IMR-90 (cell line): ENCODE data around the gene ATP8B2. TPM values are rescaled to one million over a fixed set of nuclear protein-coding genes. Genes with fewer than 3 reads are reported as not detected.

Experiments used
- ATAC-seq: fragments of 200-7000 bp; cut with Tn5 transposase; 2 replicates; pipeline ENCODE4 v1.9.1; 2020; ENCODE audit warnings: low read depth, mild to moderate bottlenecking, moderate library complexity
- BruUV-seq: library from RNA; stranded (reverse); fragments of 400-500 nt; replicated peaks from 2 replicates; lab custom pipeline; 2021; lab: Mats Ljungman, UMichigan
- CTCF ChIA-PET: fragments of 300-600 bp; formaldehyde crosslinking; extraction: SDS; loops from one replicate; lab custom pipeline; 2021; ENCODE audit warnings: antibody characterized with exemption; lab: Yijun Ruan, JAX
- POLR2A ChIA-PET: fragments of 300-600 bp; sonication (Branson Sonifier 250); formaldehyde crosslinking; loops from one replicate; lab custom pipeline; 2022; ENCODE audit warnings: antibody characterized with exemption; ENCODE audit not compliant: unreplicated experiment; lab: Charles Lee
- DNase-seq: peaks from one replicate; pipeline ENCODE4 v3.0.0; 2013
- H2AFZ ChIP-seq: replicated peaks from 2 replicates; pipeline ENCODE3; 2013; ENCODE audit warnings: low read length, mild to moderate bottlenecking; ENCODE audit not compliant: poor library complexity
- H2AK5ac ChIP-seq: 2 replicates; pipeline ENCODE4 v1.6.1; 2013; ENCODE audit warnings: low read depth, low read length, inconsistent platforms
- H2AK9ac ChIP-seq: replicated peaks from 2 replicates; pipeline ENCODE3; 2013; ENCODE audit warnings: mild to moderate bottlenecking, low read depth, low read length, moderate library complexity; ENCODE audit not compliant: poor library complexity
- H2BK120ac ChIP-seq: 2 replicates; pipeline ENCODE4 v1.6.1; 2013; ENCODE audit warnings: low read depth, low read length, inconsistent platforms
- H2BK15ac ChIP-seq: 3 replicates; pipeline ENCODE4 v1.6.1; 2013; ENCODE audit warnings: low read depth, low read length, inconsistent platforms
- H2BK20ac ChIP-seq: 2 replicates; pipeline ENCODE4 v1.6.1; 2013; ENCODE audit warnings: low read depth, mild to moderate bottlenecking, inconsistent platforms, low read length, moderate library complexity
- H2BK5ac ChIP-seq: 2 replicates; pipeline ENCODE4 v1.6.1; 2013; ENCODE audit warnings: mild to moderate bottlenecking, low read depth, low read length, inconsistent platforms; ENCODE audit not compliant: poor library complexity, severe bottlenecking
- H3K14ac ChIP-seq: replicated peaks from 2 replicates; pipeline ENCODE4 v1.6.1; 2013; ENCODE audit warnings: low read depth, low read length, inconsistent platforms
- H3K18ac ChIP-seq: 2 replicates; pipeline ENCODE4 v1.6.1; 2013; ENCODE audit warnings: low read depth, low read length, control low read depth
- H3K23ac ChIP-seq: 2 replicates; pipeline ENCODE4 v1.6.1; 2013; ENCODE audit warnings: low read depth, low read length, inconsistent platforms
- H3K27ac ChIP-seq: 2 replicates; pipeline ENCODE4 v1.5.1; 2013; ENCODE audit warnings: mild to moderate bottlenecking, control low read depth, low read length; ENCODE audit not compliant: insufficient read depth
- H3K27me3 ChIP-seq: 2 replicates; pipeline ENCODE4 v1.6.1; 2013; ENCODE audit warnings: low read length; ENCODE audit not compliant: control insufficient read depth, insufficient read depth
- H3K36me3 ChIP-seq: 2 replicates; pipeline ENCODE4 v1.6.1; 2013; ENCODE audit warnings: low read length, mixed read lengths; ENCODE audit not compliant: control insufficient read depth, insufficient read depth
- H3K4ac ChIP-seq: 2 replicates; pipeline ENCODE4 v1.6.1; 2013; ENCODE audit warnings: low read depth, low read length, inconsistent platforms
- H3K4me1 ChIP-seq: 2 replicates; pipeline ENCODE4 v1.6.1; 2013; ENCODE audit warnings: low read length, mixed read lengths; ENCODE audit not compliant: control insufficient read depth, insufficient read depth
- H3K4me2 ChIP-seq: 2 replicates; pipeline ENCODE4 v1.6.1; 2013; ENCODE audit warnings: low read depth, mild to moderate bottlenecking, control low read depth, low read length, moderate library complexity
- H3K4me3 ChIP-seq: 2 replicates; pipeline ENCODE4 v1.5.1; 2013; ENCODE audit warnings: low read depth, mild to moderate bottlenecking, control low read depth, low read length, moderate library complexity; ENCODE audit not compliant: insufficient read depth
- H3K56ac ChIP-seq: 2 replicates; pipeline ENCODE4 v1.6.1; 2013; ENCODE audit warnings: low read length, inconsistent platforms; ENCODE audit not compliant: insufficient read depth; ENCODE audit errors: extremely low read depth
- H3K79me1 ChIP-seq, 2 experiments: 2 replicates each; pipeline ENCODE4 v1.6.1; 2013; ENCODE audit warnings: low read length in 2 of 2, inconsistent platforms in 1 of 2, low read depth in 1 of 2
- H3K9ac ChIP-seq: 2 replicates; pipeline ENCODE4 v1.6.1; 2013; ENCODE audit warnings: low read depth, low read length, control low read depth
- H3K9me1 ChIP-seq: 2 replicates; pipeline ENCODE4 v1.6.1; 2013; ENCODE audit warnings: low read length, inconsistent platforms; ENCODE audit not compliant: insufficient read depth
- H3K9me3 ChIP-seq: 2 replicates; pipeline ENCODE4 v1.6.1; 2013; ENCODE audit warnings: low read length; ENCODE audit not compliant: control insufficient read depth, insufficient read depth
- H4K20me1 ChIP-seq: 2 replicates; pipeline ENCODE4 v1.6.1; 2013; ENCODE audit warnings: low read length, inconsistent platforms; ENCODE audit not compliant: insufficient read depth
- H4K5ac ChIP-seq: 2 replicates; pipeline ENCODE4 v1.6.1; 2013; ENCODE audit warnings: mild to moderate bottlenecking, low read depth, low read length, control low read depth
- H4K8ac ChIP-seq, 2 experiments: 2 replicates each; pipeline ENCODE4 v1.6.1; 2013; ENCODE audit warnings: low read depth in 2 of 2, low read length in 2 of 2, control low read depth in 1 of 2, inconsistent platforms in 1 of 2
- H4K91ac ChIP-seq: 2 replicates; pipeline ENCODE4 v1.6.1; 2013; ENCODE audit warnings: low read depth, low read length, inconsistent platforms; ENCODE audit not compliant: insufficient read depth
- BHLHE40 ChIP-seq: fragments of 150-350 bp; IDR thresholded peaks from 2 replicates; pipeline ENCODE4 v1.6.1; 2016; ENCODE audit warnings: mild to moderate bottlenecking, low read depth, low read length
- CEBPB ChIP-seq: IDR thresholded peaks from 2 replicates; pipeline ENCODE4 v1.6.1; 2012; ENCODE audit warnings: low read depth, low read length, improper control_type of control experiment
- CHD1 ChIP-seq: IDR thresholded peaks from 2 replicates; pipeline ENCODE4 v1.6.1; 2012; ENCODE audit warnings: low read depth, low read length, improper control_type of control experiment
- CTCF ChIP-seq: conservative IDR thresholded peaks from 2 replicates; pipeline ENCODE4 v1.5.1; 2012; ENCODE audit warnings: mild to moderate bottlenecking, low read depth, low read length, improper control_type of control experiment
- ELK1 ChIP-seq: fragments of 150-350 bp; IDR thresholded peaks from 2 replicates; pipeline ENCODE4 v1.6.1; 2016; ENCODE audit warnings: low read depth, mild to moderate bottlenecking, low read length, moderate library complexity, borderline replicate concordance
- FOS ChIP-seq: fragments of 150-350 bp; IDR thresholded peaks from 2 replicates; pipeline ENCODE4 v1.6.1; 2016; ENCODE audit warnings: low read depth, low read length
- MAFK ChIP-seq: IDR thresholded peaks from 2 replicates; pipeline ENCODE4 v1.6.1; 2012; ENCODE audit warnings: low read depth, low read length, improper control_type of control experiment
- MAZ ChIP-seq: IDR thresholded peaks from 2 replicates; pipeline ENCODE4 v1.6.1; 2012; ENCODE audit warnings: low read depth, mild to moderate bottlenecking, low read length, improper control_type of control experiment, moderate library complexity, borderline replicate concordance
- MXI1 ChIP-seq: IDR thresholded peaks from 2 replicates; pipeline ENCODE4 v1.6.1; 2012; ENCODE audit warnings: low read depth, mild to moderate bottlenecking, low read length, moderate library complexity, borderline replicate concordance
- NFE2L2 ChIP-seq: fragments of 150-350 bp; IDR thresholded peaks from 2 replicates; pipeline ENCODE4 v1.6.1; 2016; ENCODE audit warnings: low read depth, mild to moderate bottlenecking, low read length
- POLR2A ChIP-seq: IDR thresholded peaks from 2 replicates; pipeline ENCODE4 v1.6.1; 2012; ENCODE audit warnings: mild to moderate bottlenecking, low read depth, low read length
- RAD21 ChIP-seq: IDR thresholded peaks from 2 replicates; pipeline ENCODE4 v1.6.1; 2012; ENCODE audit warnings: low read length, improper control_type of control experiment
- RCOR1 ChIP-seq: IDR thresholded peaks from 2 replicates; pipeline ENCODE4 v1.6.1; 2012; ENCODE audit warnings: mild to moderate bottlenecking, low read length, improper control_type of control experiment; ENCODE audit not compliant: insufficient replicate concordance
- RFX5 ChIP-seq: IDR thresholded peaks from 2 replicates; pipeline ENCODE4 v1.8.0; 2012; ENCODE audit warnings: low read depth, mild to moderate bottlenecking, low read length, moderate library complexity
- SMC3 ChIP-seq: fragments of 150-350 bp; IDR thresholded peaks from 2 replicates; pipeline ENCODE4 v1.6.1; 2016; ENCODE audit warnings: low read depth, mild to moderate bottlenecking, antibody characterized with exemption, low read length, moderate library complexity
- USF2 ChIP-seq: fragments of 150-350 bp; IDR thresholded peaks from 2 replicates; pipeline ENCODE4 v1.6.1; 2017; ENCODE audit warnings: mild to moderate bottlenecking, antibody characterized with exemption, low read length, low read depth
- WGBS, 2 experiments: methylation state at CpG; one replicate each; pipeline versions ENCODE4 v1.1.5 to v1.1.7; 2013; ENCODE audit warnings: missing lambda C conversion rate in 2 of 2; ENCODE audit not compliant: insufficient read length in 1 of 2; ENCODE audit errors: extremely low coverage in 2 of 2; 5-methylcytosine and 5-hydroxymethylcytosine counted together
- dilution Hi-C: fragments of 300-500 bp; cut with HindIII; formaldehyde crosslinking; loops from one replicate; pipeline ENCODE4 v1.14.3; 2018; ENCODE audit warnings: low sequenced_read_pairs; ENCODE audit not compliant: unreplicated experiment
- in situ Hi-C: fragments of 300-500 bp; cut with MboI; formaldehyde crosslinking; loops from 3 replicates; pipeline ENCODE4 v1.14.3; 2019; ENCODE audit warnings: low sequenced_read_pairs, inconsistent platforms, mixed read lengths
- intact Hi-C: fragments of 100-400 bp; cut with micrococcal nuclease; formaldehyde crosslinking; loops from 2 replicates; pipeline ENCODE4 v1.10.0; 2022
- polyA plus RNA-seq, 3 experiments: library from polyadenylated mRNA; depleted of rRNA; stranded (reverse); fragments of >200 nt; gene quantifications; 2 replicates each; pipeline ENCODE4 v1.2.3, GENCODE V29; 2012; ENCODE audit warnings: low replicate concordance in 1 of 3
- total RNA-seq: library from RNA; depleted of rRNA; stranded (reverse); fragments of >200 nt; gene quantifications from 2 replicates; pipeline ENCODE4 v1.2.3, GENCODE V29; 2012

The ATP8B2 gene
- total and polyA plus RNA-seq, 2 of the 4 experiments (the other 2 are of a cell fraction): 79.4 to 91.0 TPM

- Histone ChIP-seq H2BK120ac (no peak overlapping the region), H2AFZ (no peak overlapping the region), H2BK15ac (no peak overlapping the region), H2BK20ac (no peak overlapping the region), H3K4me3 (no peak overlapping the region), H3K9me1 (no peaks in the 10 kb centered on the region), H4K8ac (no peak overlapping the region), H2AK9ac (no peak overlapping the region), H3K79me1 (no peaks in the 10 kb centered on the region), H2AK5ac (no peak overlapping the region), H3K9ac (no peak overlapping the region), H4K91ac (no peak overlapping the region), H3K23ac (no peak overlapping the region), H4K5ac (no peak overlapping the region), H4K20me1 (no peaks in the 10 kb centered on the region), H3K27me3 (peaks cover 4% of the 10 kb centered on the region), H3K4me1 (no peaks in the 10 kb centered on the region), H3K9me3 (no peaks in the 10 kb centered on the region), H3K14ac (no peak overlapping the region), H3K27ac (no peak overlapping the region), H2BK5ac (no peak overlapping the region), H3K18ac (no peak overlapping the region), H3K4ac (no peak overlapping the region), H3K4me2 (no peak overlapping the region), H3K36me3 (no peaks in the 10 kb centered on the region), H3K56ac (no peak overlapping the region)
- BruUV-seq: no TSS peak
- dilution Hi-C loops: no loop called here
- ChIA-PET CTCF (interaction anchor here (0.7 to 1.8 kb wide), 2 partner anchors 19 to 29 kb away, joined by 3 to 6 read pairs; partner anchors contain the start of gene ATP8B2), POLR2A (no interaction called here)
- in situ Hi-C loops: no loop called here
- WGBS, 2 experiments: no CpG with 5 or more reads among the region's 3 CpGs
- intact Hi-C loops: no loop called here
- peak; percentile 31 for DNase-seq
- TF ChIP-seq BHLHE40 (no peak), MAZ (no peak), ELK1 (no peak), POLR2A (no peak), RFX5 (no peak), NFE2L2 (no peak), USF2 (no peak), MXI1 (no peak), CHD1 (no peak), SMC3 (no peak), RCOR1 (no peak), CTCF (no peak), CEBPB (no peak), MAFK (no peak), RAD21 (no peak), FOS (no peak)
- ATAC-seq: peak; percentile 49
Observed at GRCh38 chr1:154306151-154306550, 19.2 kb upstream of the ATP8B2 start.
